Endodermal cell (in vitro differentiated cells): ENCODE measurements around the gene PTCD1. TPM values are rescaled to one million over a fixed set of nuclear protein-coding genes. Genes with fewer than 3 reads are reported as not detected.

ENCODE experiments used
- DNase-seq: peaks from one replicate; pipeline ENCODE4 v3.0.0-alpha.2; 2017
- H3K27ac ChIP-seq: 2 replicates; pipeline ENCODE4 v1.5.1; 2013; ENCODE audit warnings: mild to moderate bottlenecking, low read depth, low read length, moderate library complexity
- H3K27me3 ChIP-seq: 2 replicates; pipeline ENCODE4 v1.6.1; 2013; ENCODE audit warnings: mild to moderate bottlenecking, low read length, moderate library complexity; ENCODE audit not compliant: insufficient read depth, control insufficient read depth, poor library complexity, severe bottlenecking
- H3K36me3 ChIP-seq: 2 replicates; pipeline ENCODE4 v1.7.0; 2013; ENCODE audit warnings: mild to moderate bottlenecking, low read length, moderate library complexity; ENCODE audit not compliant: control insufficient read depth, insufficient read depth
- H3K4me1 ChIP-seq: one replicate; pipeline ENCODE4 v1.7.0; 2013; ENCODE audit warnings: low read length; ENCODE audit not compliant: control insufficient read depth, insufficient read depth
- H3K4me3 ChIP-seq: 2 replicates; pipeline ENCODE4 v1.5.1; 2013; ENCODE audit warnings: mild to moderate bottlenecking, low read length, moderate library complexity
- H3K9ac ChIP-seq: 2 replicates; pipeline ENCODE4 v1.6.1; 2013; ENCODE audit warnings: mild to moderate bottlenecking, low read length, moderate library complexity; ENCODE audit not compliant: poor library complexity, severe bottlenecking; ENCODE audit errors: extremely low read depth
- H3K9me3 ChIP-seq: 2 replicates; pipeline ENCODE4 v1.6.1; 2013; ENCODE audit warnings: mild to moderate bottlenecking, low read length, moderate library complexity; ENCODE audit not compliant: control insufficient read depth
- H3K27ac Mint-ChIP-seq: 2 replicates; pipeline ENCODE4 v1.8.0; 2020; ENCODE audit warnings: mixed read lengths
- H3K27me3 Mint-ChIP-seq: 2 replicates; pipeline ENCODE4 v1.8.0; 2021; ENCODE audit warnings: mild to moderate bottlenecking, mixed read lengths; ENCODE audit not compliant: insufficient read depth
- H3K36me3 Mint-ChIP-seq: 2 replicates; pipeline ENCODE4 v1.8.0; 2020; ENCODE audit warnings: low read depth, mixed read lengths
- H3K4me1 Mint-ChIP-seq: 2 replicates; pipeline ENCODE4 v1.8.0; 2020; ENCODE audit warnings: mixed read lengths
- H3K4me3 Mint-ChIP-seq: 2 replicates; pipeline ENCODE4 v1.8.0; 2020; ENCODE audit warnings: mild to moderate bottlenecking, moderate library complexity, mixed read lengths
- H3K9me3 Mint-ChIP-seq: 2 replicates; pipeline ENCODE4 v1.8.0; 2020; ENCODE audit warnings: mild to moderate bottlenecking, mixed read lengths
- WGBS, 2 experiments: methylation state at CpG; one replicate each; pipeline versions ENCODE4 v1.1.5 to v1.1.7; 2013; ENCODE audit warnings: missing lambda C conversion rate in 2 of 2, mixed read lengths in 1 of 2; ENCODE audit not compliant: insufficient coverage in 1 of 2, insufficient read length in 1 of 2; 5-methylcytosine and 5-hydroxymethylcytosine counted together
- total RNA-seq, 2 donors: library from RNA; stranded (reverse); fragmentation: NEBNext Ultra II Directional in 1 of 2; extraction: Animal tissue kit (Norgen Biotek cat#: 25700) in 1 of 2; gene quantifications; 2 replicates in 1 of 2; 3 replicates in 1 of 2; pipeline ENCODE4 v1.2.1, GENCODE V29; 2021
- TF ChIP-seq, protein P1 (sequence below): fragments of 200-600 bp; sonication (generic); conservative IDR thresholded peaks from 2 replicates; pipeline ENCODE4 v1.5.0; 2021; ENCODE audit warnings: antibody characterized with exemption, mild to moderate bottlenecking

The PTCD1 gene
- total RNA-seq, 2 donors from 2014 or later = 11.9 to 12.5 TPM

DNA sequence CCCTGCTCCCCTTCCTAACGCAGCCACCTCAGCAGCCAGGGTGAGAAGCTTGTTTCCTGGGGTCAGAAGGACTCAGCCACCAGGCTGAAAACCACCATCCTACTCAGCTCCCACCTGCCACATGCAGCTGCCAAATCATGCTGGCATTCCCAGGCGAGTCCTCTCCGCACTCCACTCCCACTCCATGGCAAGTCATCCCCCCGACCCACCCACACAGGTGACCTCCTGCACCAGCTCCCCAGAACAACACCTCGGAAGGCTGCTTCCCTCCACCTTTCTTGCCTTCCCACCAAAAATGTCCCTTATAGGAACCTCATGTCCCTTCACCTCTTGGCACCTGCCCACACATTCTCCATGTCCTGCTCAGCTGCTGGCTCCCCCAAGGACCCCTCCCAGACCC is 34.8 kb downstream of the PTCD1 start:
- Histone ChIP-seq H3K4me1 (peaks cover 8% of the 10 kb centered on the region), H3K27ac (no peak overlapping the region), H3K9me3 (no peaks in the 10 kb centered on the region), H3K36me3 (peaks cover 55% of the 10 kb centered on the region), H3K4me3 (no peak overlapping the region), H3K27me3 (no peaks in the 10 kb centered on the region), H3K9ac (no peak overlapping the region)
- no peak for DNase-seq
- no peaks in the 10 kb centered on the region for H3K27me3 Mint-ChIP-seq
- TF ChIP-seq, protein P1, sequence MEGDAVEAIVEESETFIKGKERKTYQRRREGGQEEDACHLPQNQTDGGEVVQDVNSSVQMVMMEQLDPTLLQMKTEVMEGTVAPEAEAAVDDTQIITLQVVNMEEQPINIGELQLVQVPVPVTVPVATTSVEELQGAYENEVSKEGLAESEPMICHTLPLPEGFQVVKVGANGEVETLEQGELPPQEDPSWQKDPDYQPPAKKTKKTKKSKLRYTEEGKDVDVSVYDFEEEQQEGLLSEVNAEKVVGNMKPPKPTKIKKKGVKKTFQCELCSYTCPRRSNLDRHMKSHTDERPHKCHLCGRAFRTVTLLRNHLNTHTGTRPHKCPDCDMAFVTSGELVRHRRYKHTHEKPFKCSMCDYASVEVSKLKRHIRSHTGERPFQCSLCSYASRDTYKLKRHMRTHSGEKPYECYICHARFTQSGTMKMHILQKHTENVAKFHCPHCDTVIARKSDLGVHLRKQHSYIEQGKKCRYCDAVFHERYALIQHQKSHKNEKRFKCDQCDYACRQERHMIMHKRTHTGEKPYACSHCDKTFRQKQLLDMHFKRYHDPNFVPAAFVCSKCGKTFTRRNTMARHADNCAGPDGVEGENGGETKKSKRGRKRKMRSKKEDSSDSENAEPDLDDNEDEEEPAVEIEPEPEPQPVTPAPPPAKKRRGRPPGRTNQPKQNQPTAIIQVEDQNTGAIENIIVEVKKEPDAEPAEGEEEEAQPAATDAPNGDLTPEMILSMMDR = no peak
- H3K27ac Mint-ChIP-seq = peak overlapping the region; percentile 45
- peaks cover 46% of the 10 kb centered on the region for H3K36me3 Mint-ChIP-seq
- H3K9me3 Mint-ChIP-seq = no peaks in the 10 kb centered on the region
- no peak overlapping the region for H3K4me3 Mint-ChIP-seq
- H3K4me1 Mint-ChIP-seq = peaks cover 14% of the 10 kb centered on the region
- 83 to 93% methylated on average over 1 to 5 of the region's 5 CpGs for WGBS, 2 experiments

DNA sequence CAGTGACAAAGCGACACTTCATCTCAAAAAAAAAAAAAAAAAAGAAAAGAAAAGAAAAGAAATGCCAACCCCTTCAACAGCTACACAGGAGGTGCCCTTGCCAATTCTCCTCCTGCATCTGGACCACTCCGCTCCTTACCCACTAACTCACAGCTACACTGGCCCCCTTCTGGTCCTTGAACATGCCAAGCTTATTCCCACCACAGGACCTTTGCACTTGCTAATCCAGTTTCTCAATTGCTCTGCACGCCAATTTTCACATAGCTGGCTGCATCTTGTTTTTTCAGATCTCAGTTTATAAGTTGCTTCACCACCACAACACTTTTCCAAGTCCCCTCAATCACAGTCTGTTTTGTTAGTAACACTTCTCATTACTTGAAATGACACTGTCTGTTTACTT is 35.7 kb downstream of the PTCD1 start:
- H3K27ac Mint-ChIP-seq = no peak overlapping the region
- TF ChIP-seq, protein P1 = no peak
- H3K9me3 ChIP-seq = no peaks in the 10 kb centered on the region
- no peaks in the 10 kb centered on the region for H3K27me3 ChIP-seq
- no peak for DNase-seq
- no peaks in the 10 kb centered on the region for H3K9me3 Mint-ChIP-seq
- WGBS, 2 experiments = 97 to 100% methylated on average over 2 of the region's 3 CpGs
- no peak overlapping the region for H3K27ac ChIP-seq
- H3K4me3 Mint-ChIP-seq = no peak overlapping the region
- H3K4me3 ChIP-seq = no peak overlapping the region
- H3K36me3 Mint-ChIP-seq = peaks cover 54% of the 10 kb centered on the region
- H3K9ac ChIP-seq = no peak overlapping the region
- H3K4me1 Mint-ChIP-seq = peaks cover 14% of the 10 kb centered on the region
- no peaks in the 10 kb centered on the region for H3K27me3 Mint-ChIP-seq
- H3K36me3 ChIP-seq = peaks cover 65% of the 10 kb centered on the region
- peaks cover 8% of the 10 kb centered on the region for H3K4me1 ChIP-seq

DNA sequence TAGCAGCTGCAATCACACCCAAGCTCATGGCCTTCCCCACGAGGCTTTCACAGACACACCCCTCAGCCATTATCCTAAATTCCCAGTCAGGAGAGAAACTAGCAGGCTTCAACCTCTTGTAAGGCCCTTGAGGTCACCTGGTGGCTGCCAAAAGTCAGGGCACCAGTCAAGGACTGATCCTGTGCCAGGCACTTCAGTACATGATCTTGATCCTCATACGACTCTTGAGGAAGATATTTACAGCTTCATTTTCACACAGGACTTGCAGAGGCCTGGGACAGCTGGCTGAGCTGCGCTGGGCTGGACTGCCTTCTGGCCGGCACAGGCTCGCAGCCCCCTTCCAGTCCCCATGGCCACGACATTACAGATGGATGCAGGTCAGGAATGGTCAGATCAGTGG is 39.0 kb downstream of the PTCD1 start:
- TF ChIP-seq, protein P1 = no peak
- WGBS, 2 experiments = 92 to 100% methylated on average over 4 to 6 of the region's 6 CpGs
- Histone ChIP-seq H3K9me3 (no peaks in the 10 kb centered on the region), H3K9ac (no peak overlapping the region), H3K4me3 (no peak overlapping the region), H3K36me3 (peaks cover 92% of the 10 kb centered on the region), H3K27me3 (no peaks in the 10 kb centered on the region), H3K27ac (no peak overlapping the region), H3K4me1 (no peaks in the 10 kb centered on the region)
- H3K4me1 Mint-ChIP-seq = no peaks in the 10 kb centered on the region
- no peaks in the 10 kb centered on the region for H3K27me3 Mint-ChIP-seq
- no peak for DNase-seq
- H3K9me3 Mint-ChIP-seq = no peaks in the 10 kb centered on the region
- H3K4me3 Mint-ChIP-seq = no peak overlapping the region
- peaks cover 72% of the 10 kb centered on the region for H3K36me3 Mint-ChIP-seq
- no peak overlapping the region for H3K27ac Mint-ChIP-seq
